Measurements from ENCODE around the gene XYLT2. TPM values are rescaled to one million over a fixed set of nuclear protein-coding genes. Genes with fewer than 3 reads are reported as not detected.

XYLT2 gene
- total RNA-seq, 2 donors from 2014 or later = 54.1 to 65.9 TPM

DNA sequence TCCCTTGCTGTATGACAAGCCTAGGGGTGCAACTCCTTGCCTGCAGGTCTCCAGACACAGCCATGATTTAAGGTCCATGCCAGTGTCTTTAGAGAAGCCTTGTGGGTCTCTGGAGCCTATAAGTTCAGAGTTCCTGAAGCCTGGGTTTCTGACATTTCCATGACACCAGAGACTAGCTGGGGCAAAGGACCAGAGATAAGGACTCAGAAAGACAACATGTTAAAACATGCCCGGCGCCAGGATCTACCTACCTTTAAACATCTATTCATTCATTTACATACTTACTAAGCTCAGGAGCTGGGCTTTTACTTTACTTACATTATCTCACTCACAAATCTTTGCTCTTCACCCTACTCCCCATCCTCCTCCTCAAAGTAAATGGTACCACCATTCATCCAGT lies 25.6 kb downstream of the XYLT2 start:
- H3K27me3 ChIP-seq (ENCODE audit: control insufficient read depth, insufficient read depth, low read length, poor library complexity, severe bottlenecking) = no peaks in the 10 kb centered on the region

DNA sequence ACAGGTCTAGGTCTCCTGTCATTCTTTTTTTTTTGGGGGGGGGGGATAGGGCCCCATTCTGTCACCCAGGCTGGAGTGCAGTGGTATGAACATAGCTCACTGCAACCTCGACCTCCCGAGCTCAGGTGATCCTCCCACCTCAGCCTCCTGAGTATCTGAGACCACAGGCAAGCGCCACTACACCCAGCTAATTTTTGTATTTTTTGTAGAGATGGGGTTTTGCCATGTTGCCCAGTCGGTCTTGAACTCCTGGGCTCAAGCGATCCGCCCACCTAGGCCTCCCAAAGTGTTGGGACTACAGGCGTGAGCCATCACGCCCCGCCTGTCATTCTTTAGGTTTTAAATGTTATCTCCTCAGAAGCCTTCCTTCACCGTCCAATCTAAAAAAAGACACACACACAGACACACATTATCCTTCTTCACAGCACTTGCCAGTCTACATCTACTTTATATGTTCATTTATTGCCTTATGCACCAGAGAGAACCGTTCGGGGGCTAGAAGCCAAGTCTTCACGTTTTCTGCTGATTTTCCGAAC lies 26.4 kb downstream of the XYLT2 start:
- peaks cover 45% of the 10 kb centered on the region for H3K36me3 Mint-ChIP-seq (ENCODE audit: low read depth)
- no peak for DNase-seq
- peak overlapping the region; percentile 96 for H3K4me3 ChIP-seq (ENCODE audit: low read length)
- H3K4me3 Mint-ChIP-seq = peak overlapping the region; percentile 93
- H3K27me3 Mint-ChIP-seq (ENCODE audit: insufficient read depth) = no peaks in the 10 kb centered on the region
- H3K36me3 ChIP-seq (ENCODE audit: control insufficient read depth, insufficient read depth, low read length) = peaks cover 55% of the 10 kb centered on the region
- peaks cover 6% of the 10 kb centered on the region for H3K4me1 Mint-ChIP-seq
- H3K9ac ChIP-seq (ENCODE audit: extremely low read depth, low read length, poor library complexity, severe bottlenecking) = peak overlapping the region; percentile 78
- H3K27ac ChIP-seq (ENCODE audit: low read depth, low read length) = no peak overlapping the region
- TF ChIP-seq, protein P1, sequence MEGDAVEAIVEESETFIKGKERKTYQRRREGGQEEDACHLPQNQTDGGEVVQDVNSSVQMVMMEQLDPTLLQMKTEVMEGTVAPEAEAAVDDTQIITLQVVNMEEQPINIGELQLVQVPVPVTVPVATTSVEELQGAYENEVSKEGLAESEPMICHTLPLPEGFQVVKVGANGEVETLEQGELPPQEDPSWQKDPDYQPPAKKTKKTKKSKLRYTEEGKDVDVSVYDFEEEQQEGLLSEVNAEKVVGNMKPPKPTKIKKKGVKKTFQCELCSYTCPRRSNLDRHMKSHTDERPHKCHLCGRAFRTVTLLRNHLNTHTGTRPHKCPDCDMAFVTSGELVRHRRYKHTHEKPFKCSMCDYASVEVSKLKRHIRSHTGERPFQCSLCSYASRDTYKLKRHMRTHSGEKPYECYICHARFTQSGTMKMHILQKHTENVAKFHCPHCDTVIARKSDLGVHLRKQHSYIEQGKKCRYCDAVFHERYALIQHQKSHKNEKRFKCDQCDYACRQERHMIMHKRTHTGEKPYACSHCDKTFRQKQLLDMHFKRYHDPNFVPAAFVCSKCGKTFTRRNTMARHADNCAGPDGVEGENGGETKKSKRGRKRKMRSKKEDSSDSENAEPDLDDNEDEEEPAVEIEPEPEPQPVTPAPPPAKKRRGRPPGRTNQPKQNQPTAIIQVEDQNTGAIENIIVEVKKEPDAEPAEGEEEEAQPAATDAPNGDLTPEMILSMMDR (conservative IDR thresholded peaks at IDR 0.05) = no peak
- WGBS, 2 experiments (ENCODE audit: insufficient coverage in 1 of 2, insufficient read length in 1 of 2) = 35 to 49% methylated on average over 10 to 14 of the region's 14 CpGs
- no peaks in the 10 kb centered on the region for H3K27me3 ChIP-seq (ENCODE audit: control insufficient read depth, insufficient read depth, low read length, poor library complexity, severe bottlenecking)
- no peaks in the 10 kb centered on the region for H3K9me3 ChIP-seq (ENCODE audit: control insufficient read depth, low read length)
- no peaks in the 10 kb centered on the region for H3K9me3 Mint-ChIP-seq
- peak overlapping the region; percentile 99 for H3K27ac Mint-ChIP-seq
- peaks cover 5% of the 10 kb centered on the region for H3K4me1 ChIP-seq (ENCODE audit: control insufficient read depth, insufficient read depth, low read length)

More for the DNA sequence above, 25.6 kb downstream of the XYLT2 start:
- Mint-ChIP-seq H3K27me3 (ENCODE audit: insufficient read depth) (no peaks in the 10 kb centered on the region), H3K36me3 (ENCODE audit: low read depth) (peaks cover 51% of the 10 kb centered on the region), H3K4me1 (peaks cover 6% of the 10 kb centered on the region), H3K9me3 (no peaks in the 10 kb centered on the region), H3K27ac (no peak overlapping the region), H3K4me3 (peak overlapping the region; percentile 93)
- Histone ChIP-seq H3K27ac (ENCODE audit: low read depth, low read length) (no peak overlapping the region), H3K36me3 (ENCODE audit: control insufficient read depth, insufficient read depth, low read length) (peaks cover 63% of the 10 kb centered on the region), H3K4me3 (ENCODE audit: low read length) (peak overlapping the region; percentile 96), H3K9me3 (ENCODE audit: control insufficient read depth, low read length) (no peaks in the 10 kb centered on the region), H3K9ac (ENCODE audit: extremely low read depth, low read length, poor library complexity, severe bottlenecking) (no peak overlapping the region), H3K4me1 (ENCODE audit: control insufficient read depth, insufficient read depth, low read length) (peaks cover 5% of the 10 kb centered on the region)
- TF ChIP-seq, protein P1 (conservative IDR thresholded peaks at IDR 0.05) = no peak
- DNase-seq = no peak
- 69 to 90% methylated on average over 2 of the region's 2 CpGs for WGBS, 2 experiments (ENCODE audit: insufficient coverage in 1 of 2, insufficient read length in 1 of 2)

DNA sequence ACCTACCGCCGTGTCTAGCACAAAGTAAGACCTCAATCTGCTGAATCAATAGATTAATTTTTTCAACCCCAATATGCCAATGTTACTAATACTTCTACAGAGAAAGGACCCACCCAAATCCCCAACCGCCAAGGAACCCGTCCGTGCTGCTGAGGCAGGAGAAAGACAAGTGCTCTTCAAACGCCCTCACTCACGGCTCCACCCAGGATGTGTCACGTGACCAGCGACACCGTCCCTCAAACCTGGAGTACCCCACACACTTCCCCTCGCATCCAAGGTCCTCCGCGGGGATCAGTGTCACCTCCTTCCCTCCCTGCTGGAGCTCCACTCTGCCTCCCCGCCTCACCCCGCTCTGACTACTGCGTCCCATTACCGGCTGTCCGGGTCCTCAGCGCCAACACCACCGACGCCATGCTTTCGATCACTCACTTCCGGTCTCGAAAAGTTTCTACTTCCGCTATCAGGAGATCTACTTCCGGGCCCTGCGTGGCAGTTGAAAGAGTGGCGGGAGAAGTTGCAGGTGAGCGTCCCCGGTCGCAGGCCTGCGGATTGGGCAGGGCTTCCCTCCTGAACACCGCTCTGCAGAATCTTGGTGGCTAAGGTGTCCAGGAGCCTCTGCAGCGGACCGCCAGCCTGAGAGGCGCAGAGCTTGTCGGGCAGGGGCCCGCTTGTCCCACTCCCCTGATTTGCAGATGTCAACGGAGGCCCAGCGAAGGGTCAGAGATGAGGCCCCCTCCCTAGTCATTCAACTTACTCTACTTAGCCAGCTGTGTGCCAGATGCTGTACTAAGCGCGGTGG lies 27.0 kb downstream of the XYLT2 start, which contains the start of the genes EME1 and MRPL27:
EME1 (plus strand) TSS at position 472 of the 799 bp plus-strand sequence. CDS start 1,980 bp downstream, outside the sequence.
MRPL27 (minus strand) TSS at position 427 of the 799 bp plus-strand sequence; CDS start at position 413, 14 bp downstream.
- H3K27me3 ChIP-seq (ENCODE audit: control insufficient read depth, insufficient read depth, low read length, poor library complexity, severe bottlenecking) = no peaks in the 10 kb centered on the region
- Mint-ChIP-seq H3K27me3 (ENCODE audit: insufficient read depth) (no peaks in the 10 kb centered on the region), H3K36me3 (ENCODE audit: low read depth) (peaks cover 40% of the 10 kb centered on the region), H3K4me1 (peaks cover 6% of the 10 kb centered on the region), H3K27ac (peak within 1 kb of the TSS; percentile 99), H3K4me3 (peak within 1 kb of the TSS; percentile 93), H3K9me3 (no peaks in the 10 kb centered on the region)
- TF ChIP-seq, protein P1 (conservative IDR thresholded peaks at IDR 0.05) = no peak
- no peaks in the 10 kb centered on the region for H3K9me3 ChIP-seq (ENCODE audit: control insufficient read depth, low read length)
- peak within 1 kb of the TSS; percentile 25 for H3K27ac ChIP-seq (ENCODE audit: low read depth, low read length)
- peak within 1 kb of the TSS; percentile 96 for H3K4me3 ChIP-seq (ENCODE audit: low read length)
- H3K9ac ChIP-seq (ENCODE audit: extremely low read depth, low read length, poor library complexity, severe bottlenecking) = peak within 1 kb of the TSS; percentile 78
- peaks cover 48% of the 10 kb centered on the region for H3K36me3 ChIP-seq (ENCODE audit: control insufficient read depth, insufficient read depth, low read length)
- DNase-seq = peak; percentile 96
- WGBS, 2 experiments (ENCODE audit: insufficient coverage in 1 of 2, insufficient read length in 1 of 2) = 2% methylated on average over 31 to 42 of the region's 42 CpGs
- H3K4me1 ChIP-seq (ENCODE audit: control insufficient read depth, insufficient read depth, low read length) = peaks cover 5% of the 10 kb centered on the region

All from endodermal cell (in vitro differentiated cells).